Measurements from ENCODE around the gene GAS2L1. TPM values are rescaled to one million over a fixed set of nuclear protein-coding genes. Genes with fewer than 3 reads are reported as not detected.

GAS2L1 gene
- total RNA-seq, 2 donors from 2014 or later = 15.8 to 19.2 TPM

- WGBS, 2 donors = 0 to 1% methylated on average over 18 to 47 of the region's 51 CpGs
Measured at GRCh38 chr22:29268511-29269229, 37.8 kb upstream of the GAS2L1 start.

DNA sequence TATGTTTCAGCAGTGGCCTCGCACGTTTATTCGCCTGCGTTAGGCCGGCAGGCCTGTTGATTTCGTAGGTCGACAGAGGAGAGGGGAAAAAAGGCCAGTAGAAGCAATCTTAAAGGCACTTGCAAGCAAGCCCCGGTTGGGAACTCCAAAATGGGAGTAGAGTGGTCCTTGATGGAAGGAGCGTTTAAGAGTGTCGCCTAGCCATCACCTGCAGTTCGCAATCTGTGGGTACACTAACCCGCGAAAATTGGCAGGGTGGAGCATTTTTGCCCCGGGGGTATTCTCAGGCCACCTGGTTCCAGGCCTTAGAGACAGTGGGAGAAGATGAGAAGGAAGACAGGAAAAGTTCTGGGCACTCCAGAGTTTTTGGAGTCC, 37.2 kb upstream of the GAS2L1 start:
- 1 to 2% methylated on average over 14 of the region's 14 CpGs for WGBS, 2 donors
- peaks cover 61% of the 10 kb centered on the region for H3K4me1 ChIP-seq
- TF ChIP-seq POLR2A (IDR thresholded peaks at IDR 0.05) (no peak), CTCF (IDR thresholded peaks at IDR 0.05) (no peak)
- DNase-seq (peak in 1 of 4 donors; percentile 8), ATAC-seq (no peak)
- H3K27me3 ChIP-seq = no peaks in the 10 kb centered on the region
- H3K9me3 ChIP-seq = no peaks in the 10 kb centered on the region
- H3K36me3 ChIP-seq (replicated peaks in 1 of 2; ENCODE audit: insufficient read depth in 1 of 2, low read depth in 2 of 2) = peaks cover 0 to 3% of the 10 kb centered on the region in 2 donors
- peak overlapping the region; percentile 74 to 79 for H3K4me3 ChIP-seq
- intact Hi-C loops (cut with DNase I) = no loop called here
- H3K27ac ChIP-seq = peak overlapping the region; percentile 99 to 100 (median 100)

More at GRCh38 chr22:29268511-29269229, 37.8 kb upstream of the GAS2L1 start:
- intact Hi-C loops (cut with DNase I) = no loop called here
- peak; percentile 64 to 73 (median 66) for DNase-seq
- H3K36me3 ChIP-seq (replicated peaks in 1 of 2; ENCODE audit: insufficient read depth in 1 of 2, low read depth in 2 of 2) = peaks cover 0 to 3% of the 10 kb centered on the region in 2 donors
- no peaks in the 10 kb centered on the region for H3K9me3 ChIP-seq
- TF ChIP-seq POLR2A (IDR thresholded peaks at IDR 0.05) = no peak
- no peak for TF ChIP-seq CTCF (IDR thresholded peaks at IDR 0.05)
- peak overlapping the region; percentile 74 to 79 for H3K4me3 ChIP-seq
- peaks cover 66% of the 10 kb centered on the region for H3K4me1 ChIP-seq
- no peaks in the 10 kb centered on the region for H3K27me3 ChIP-seq
- peak overlapping the region; percentile 99 to 100 (median 100) for H3K27ac ChIP-seq
- peak; percentile 42 for ATAC-seq

GRCh38 chr22:29269731-29270474, 36.5 kb upstream of the GAS2L1 start:
- WGBS, 2 donors = 2 to 3% methylated on average over 13 of the region's 13 CpGs
- TF ChIP-seq CTCF (IDR thresholded peaks at IDR 0.05) (no peak), POLR2A (IDR thresholded peaks at IDR 0.05) (no peak)
- H3K4me3 ChIP-seq = peak overlapping the region; percentile 74 to 79
- intact Hi-C loops (cut with DNase I) = no loop called here
- peaks cover 60% of the 10 kb centered on the region for H3K4me1 ChIP-seq
- DNase-seq = peak in 2 of 4 donors; percentile 38 to 49
- H3K36me3 ChIP-seq (replicated peaks in 1 of 2; ENCODE audit: insufficient read depth in 1 of 2, low read depth in 2 of 2) = peaks cover 0 to 3% of the 10 kb centered on the region in 2 donors
- H3K9me3 ChIP-seq = no peaks in the 10 kb centered on the region
- no peaks in the 10 kb centered on the region for H3K27me3 ChIP-seq
- ATAC-seq = no peak
- H3K27ac ChIP-seq = peak overlapping the region; percentile 99 to 100 (median 100)

- H3K27ac ChIP-seq = peak overlapping the region; percentile 99 to 100 (median 100)
- peaks cover 67% of the 10 kb centered on the region for H3K4me1 ChIP-seq
- no peaks in the 10 kb centered on the region for H3K27me3 ChIP-seq
- no peak for ATAC-seq
- peaks cover 0 to 3% of the 10 kb centered on the region in 2 donors for H3K36me3 ChIP-seq (replicated peaks in 1 of 2; ENCODE audit: insufficient read depth in 1 of 2, low read depth in 2 of 2)
- no peaks in the 10 kb centered on the region for H3K9me3 ChIP-seq
- WGBS, 2 donors = 8% methylated on average over 9 of the region's 9 CpGs
- TF ChIP-seq POLR2A (IDR thresholded peaks at IDR 0.05) = no peak
- TF ChIP-seq CTCF (IDR thresholded peaks at IDR 0.05) = no peak
- no peak for DNase-seq
- intact Hi-C loops (cut with DNase I) = no loop called here
- H3K4me3 ChIP-seq = no peak overlapping the region
Measured at GRCh38 chr22:29270475-29271271, 35.8 kb upstream of the GAS2L1 start.

All from body of pancreas (tissue), 4 donors.